Suppressor macrophage (primary cell): ENCODE measurements around the gene MEX3A.
"Not testable (repeated sequence)": the region's sequence is repeated elsewhere in the genome, so short reads cannot be mapped to it uniquely, and the experiment has no call there.

Experiments
- DNase-seq, 4 experiments: peaks; one replicate each; pipeline ENCODE4 v3.0.0-alpha.2; 2020 to 2022
- total RNA-seq, 17 experiments: gene quantifications; one replicate each; lab custom pipeline; 2026; ENCODE audit warnings: mixed read lengths in 6 of 17, inconsistent platforms in 3 of 17; lab: John Stamatoyannopoulos, UW

The MEX3A gene
- total RNA-seq = 0 to 2.6 (median 0) reads per million in 17 experiments

- peak; percentile 59 to 83 (median 70) for DNase-seq
Observed at GRCh38 chr1:156082309-156083091, at the start of gene MEX3A. Gene MEX3A (minus strand): TSS chr1:156082465. CDS start chr1:156081998, 467 bp downstream.

GRCh38 chr1:156130578-156130942 lies 48.3 kb upstream of the MEX3A start:
- DNase-seq = no peak

DNA sequence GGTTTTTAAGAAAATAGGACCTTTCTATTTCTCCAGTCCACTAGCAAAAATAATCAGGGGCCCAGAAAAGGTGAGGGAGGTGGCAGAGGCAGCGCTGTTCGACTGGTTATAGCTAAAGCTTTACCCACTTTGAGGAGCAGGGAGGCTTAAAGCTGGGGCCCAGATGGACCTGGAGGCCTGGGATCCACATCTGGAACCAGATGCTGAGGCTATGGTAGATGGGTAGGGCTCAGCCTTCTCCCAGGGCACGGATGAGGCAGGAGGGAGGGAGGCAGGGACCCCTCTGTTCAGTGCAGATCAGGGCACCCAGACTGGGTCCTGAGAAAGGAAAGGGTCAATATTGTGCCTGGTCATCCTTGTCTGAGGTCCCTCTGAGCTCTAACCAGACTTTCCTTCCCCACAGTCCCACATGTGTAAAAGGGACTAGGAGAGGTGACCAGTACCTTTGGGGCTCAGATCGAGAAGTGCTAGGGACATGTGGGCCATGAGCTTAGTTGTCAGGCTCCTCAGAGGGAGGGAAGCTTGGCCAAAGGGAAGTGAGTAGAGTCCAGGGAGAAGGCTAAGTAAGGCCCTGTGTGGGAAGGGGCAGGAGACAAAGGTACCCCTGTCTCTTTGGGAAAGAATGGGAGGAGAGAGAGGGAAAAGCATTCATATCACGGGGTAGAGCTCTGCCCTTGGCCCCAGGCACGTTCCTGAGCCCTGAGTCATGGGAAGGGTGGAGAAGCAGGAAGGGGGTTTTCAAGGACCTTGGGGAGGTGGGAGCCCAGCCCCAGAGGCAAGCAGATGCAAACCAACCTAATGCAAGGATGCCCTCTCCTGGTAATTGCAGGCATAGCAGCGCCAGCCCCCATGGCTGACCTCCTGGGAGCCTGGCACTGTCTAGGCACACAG lies 47.7 kb upstream of the MEX3A start:
- DNase-seq = peak; percentile 79 to 86 (median 84)

- peak; percentile 55 to 74 (median 66) for DNase-seq
Observed at GRCh38 chr1:156128654-156129597, 46.7 kb upstream of the MEX3A start.

GRCh38 chr1:156128308-156128653 lies 46.0 kb upstream of the MEX3A start:
- no peak for DNase-seq

DNA sequence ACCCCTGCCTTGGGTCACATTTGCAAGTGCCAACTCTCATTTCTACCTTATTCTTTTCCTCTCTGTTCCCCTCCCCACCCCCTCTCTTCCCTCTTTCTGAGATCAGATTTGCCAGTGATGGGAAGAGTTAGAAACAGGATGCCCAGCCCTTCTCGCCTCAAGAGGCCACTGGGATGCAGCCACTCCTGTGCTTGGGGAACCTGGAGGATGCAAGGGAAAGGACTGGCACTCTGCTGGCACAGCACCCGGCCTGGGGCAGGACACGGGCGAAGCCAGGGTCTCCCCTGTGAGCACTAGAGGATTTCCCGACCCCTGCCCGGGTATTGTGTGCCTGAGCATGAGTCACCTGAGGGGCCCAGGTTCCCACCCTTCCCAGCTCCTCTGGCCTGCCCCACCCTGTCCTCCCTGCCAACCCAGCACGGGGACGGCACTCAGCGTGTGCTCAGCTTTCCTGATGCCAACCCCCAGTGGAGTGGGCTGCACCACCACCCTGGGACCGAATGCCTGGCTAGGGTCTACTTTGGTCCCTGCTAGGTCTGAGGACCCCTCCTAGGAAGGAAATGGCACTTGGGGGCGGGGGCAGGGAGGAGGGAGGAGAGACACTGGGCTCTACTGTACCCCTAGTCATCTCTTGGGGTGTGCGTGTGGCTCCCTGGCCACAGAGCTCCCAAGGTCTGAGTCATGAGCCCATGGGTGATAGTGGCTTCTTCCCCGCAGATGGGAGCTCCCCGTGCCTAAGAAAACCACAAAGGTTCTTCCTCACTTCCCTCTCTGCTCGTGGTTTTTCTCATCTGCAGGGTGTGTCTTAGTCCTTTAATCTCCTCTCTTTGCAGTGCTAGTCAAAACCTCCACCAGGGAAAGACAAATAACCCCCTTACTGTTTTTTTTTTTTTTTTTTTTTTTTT lies 44.6 kb upstream of the MEX3A start:
- DNase-seq = peak; percentile 91 to 97 (median 93)

GRCh38 chr1:156126043-156126629 lies 43.9 kb upstream of the MEX3A start:
- DNase-seq = peak; percentile 97 to 99 (median 98)

DNA sequence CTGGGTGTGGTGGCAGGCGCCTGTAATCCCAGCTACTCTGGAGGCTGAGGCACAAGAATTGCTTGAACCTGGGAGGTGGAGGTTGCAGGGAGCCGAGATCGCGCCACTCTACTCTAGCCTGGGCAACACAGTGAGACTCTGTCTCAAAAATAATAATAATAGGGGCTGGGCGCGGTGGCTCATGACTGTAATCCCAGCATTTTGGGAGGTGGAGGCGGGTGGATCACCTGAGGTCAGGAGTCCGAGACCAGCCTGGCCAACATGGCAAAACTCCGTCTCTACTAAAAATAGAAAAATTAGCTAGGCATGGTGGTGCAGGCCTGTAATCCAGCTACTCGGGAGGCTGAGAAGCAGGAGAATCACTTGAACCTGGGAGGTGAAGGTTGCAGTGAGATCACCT lies 43.3 kb upstream of the MEX3A start:
- not testable (repeated sequence) for DNase-seq

GRCh38 chr1:156124557-156125483 lies 42.6 kb upstream of the MEX3A start:
- DNase-seq = peak in 3 of 4 experiments; percentile 68 to 78 (median 74)

DNA sequence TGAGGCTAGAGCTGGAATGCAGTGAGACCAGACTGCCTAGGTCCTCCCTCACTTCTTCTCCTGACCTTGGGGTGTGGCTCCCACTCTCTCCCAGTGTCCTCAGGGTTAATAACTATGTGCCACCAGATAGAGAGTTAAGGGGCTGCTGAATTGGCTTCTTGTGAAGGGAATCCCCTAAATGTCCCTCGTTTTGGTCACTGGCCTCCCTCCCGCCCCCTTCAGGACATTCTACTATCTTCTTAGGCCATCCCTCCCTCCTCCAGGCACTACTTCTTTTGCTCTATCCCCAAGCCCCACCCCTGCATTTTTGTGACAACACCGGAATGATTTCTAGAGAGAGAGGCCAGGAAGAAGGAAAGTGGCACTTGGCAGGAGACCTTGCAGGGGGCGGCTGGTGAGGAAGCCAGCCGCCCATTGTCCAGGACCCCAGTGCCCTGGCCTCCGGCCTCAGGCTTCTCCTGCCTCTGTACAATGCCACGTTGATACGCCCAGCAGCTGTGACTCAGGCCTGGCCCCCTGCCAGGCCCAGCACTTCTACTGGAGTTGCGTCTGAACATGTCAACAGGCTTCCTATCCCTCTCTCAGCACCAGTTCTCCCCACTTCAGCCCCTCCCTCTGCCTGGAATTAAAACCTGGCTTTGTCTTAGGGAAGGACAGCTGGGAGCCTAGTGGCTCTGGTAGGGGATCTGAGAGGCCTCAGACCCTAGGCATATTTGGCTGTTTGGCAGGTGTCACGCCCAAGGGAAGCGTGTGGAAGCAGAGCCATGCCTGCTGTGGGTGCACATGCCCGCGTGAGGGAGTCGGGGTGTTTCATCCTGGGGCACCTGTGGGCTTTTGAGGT lies 41.3 kb upstream of the MEX3A start:
- DNase-seq = peak; percentile 96 to 97 (median 96)

- peak; percentile 44 to 72 (median 56) for DNase-seq
Observed at GRCh38 chr1:156122519-156123355, 40.5 kb upstream of the MEX3A start.

DNA sequence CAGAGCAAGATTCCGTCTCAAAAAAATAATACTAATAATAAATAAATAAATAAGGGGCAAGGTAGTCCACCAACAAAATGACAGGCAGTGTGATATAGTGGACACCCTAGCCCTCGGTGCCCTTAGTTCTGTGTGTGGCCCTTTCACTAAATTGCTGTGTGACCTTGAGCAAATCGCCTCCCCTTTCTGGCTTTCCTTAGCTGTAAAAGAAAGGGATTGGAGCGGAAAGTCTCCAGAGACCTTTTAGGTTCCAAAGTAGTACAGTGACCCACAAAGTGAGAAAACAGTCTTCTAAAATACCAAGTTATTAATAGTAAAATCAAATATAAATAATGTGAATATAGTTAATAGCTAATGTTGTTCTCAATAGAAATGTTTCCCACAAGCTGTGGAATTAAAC lies 39.8 kb upstream of the MEX3A start:
- no peak for DNase-seq

DNA sequence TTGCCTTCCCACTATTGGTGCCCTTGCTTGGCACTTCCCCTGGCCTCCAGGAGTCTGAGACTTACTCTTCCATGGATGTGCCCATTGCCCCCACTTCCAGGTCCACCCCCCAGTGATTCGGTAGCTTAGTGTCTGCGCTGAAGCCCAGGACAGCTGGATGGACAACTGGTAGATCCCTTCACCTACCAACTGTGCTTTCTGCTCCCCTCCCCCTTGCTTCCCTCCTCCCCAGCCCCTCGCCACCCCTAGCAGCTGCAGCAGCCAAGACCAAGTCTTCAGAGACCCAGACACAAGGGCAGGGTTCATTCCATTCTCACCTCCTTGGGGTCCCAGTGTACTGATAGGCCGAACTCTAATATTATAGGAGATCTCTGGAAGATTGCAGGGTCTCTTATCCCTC lies 39.2 kb upstream of the MEX3A start:
- no peak for DNase-seq

- peak in 1 of 4 experiments; percentile 28 for DNase-seq
Observed at GRCh38 chr1:156121005-156121404, 38.7 kb upstream of the MEX3A start.

GRCh38 chr1:156120318-156120717 lies 38.1 kb upstream of the MEX3A start:
- no peak for DNase-seq

DNA sequence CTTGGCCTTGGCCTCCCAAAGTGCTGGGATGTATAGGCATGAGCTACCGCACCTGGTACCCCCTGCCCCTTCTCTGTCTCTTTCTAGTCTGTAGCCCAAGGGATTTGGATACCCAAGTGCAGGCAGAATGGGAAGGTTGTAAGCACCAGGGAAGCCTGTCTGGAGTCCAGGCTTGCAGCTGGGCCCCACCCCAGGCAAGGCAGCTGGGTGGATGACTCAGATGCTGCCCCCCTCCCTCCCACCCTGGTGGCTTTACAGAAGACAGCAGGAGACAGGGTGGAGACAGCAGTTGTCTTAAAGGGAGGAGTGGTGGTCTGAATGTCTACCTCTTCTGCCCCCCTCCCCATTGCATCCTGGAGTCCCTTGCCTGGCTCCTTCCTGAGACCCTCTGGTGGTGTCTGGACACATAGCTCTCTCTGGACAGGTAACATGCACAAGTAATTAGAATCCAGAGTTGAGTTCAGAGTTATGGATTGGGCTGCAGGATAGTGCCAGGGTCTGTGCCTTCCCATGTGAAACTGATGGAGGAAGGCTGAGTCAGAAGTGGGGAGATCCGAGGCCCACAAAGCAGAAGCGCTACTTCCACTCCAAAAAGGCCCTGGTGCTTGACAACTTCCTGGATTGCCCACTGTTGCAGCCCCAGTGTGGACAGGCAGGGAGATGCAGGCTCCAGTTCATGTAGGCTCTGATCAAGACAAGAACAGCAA lies 37.4 kb upstream of the MEX3A start:
- DNase-seq = peak; percentile 86 to 94 (median 92)
